K562 (cell line): ENCODE measurements around the gene PGPEP1. TPM values are rescaled to one million over a fixed set of nuclear protein-coding genes. Genes with fewer than 3 reads are reported as not detected.

Experiments
- BRD9 ChIP-seq: fragments of 450-650 bp; IDR thresholded peaks from 2 replicates; pipeline ENCODE4 v1.6.1; 2018; ENCODE audit warnings: low read depth; ENCODE audit not compliant: partially characterized antibody
- CHD1 ChIP-seq: fragments of 200-600 bp; sonication (generic); IDR thresholded peaks from one replicate; pipeline ENCODE4 v1.6.1; 2012; ENCODE audit warnings: mild to moderate bottlenecking, moderate library complexity, low read length, inconsistent platforms
- DDX20 ChIP-seq: fragments of 450-650 bp; IDR thresholded peaks from 2 replicates; pipeline ENCODE4 v1.6.1; 2016; ENCODE audit warnings: missing genetic modification characterization, low read depth, mild to moderate bottlenecking, missing compliant biosample characterization, moderate library complexity
- MLLT1 ChIP-seq, 2 experiments: fragments of 450-650 bp; IDR thresholded peaks; 2 replicates each; pipeline ENCODE4 v1.6.1; 2016
- POLR2A ChIP-seq: fragments of 450-650 bp; conservative IDR thresholded peaks from 2 replicates; pipeline ENCODE4 v1.6.1; 2016
- RFX1 ChIP-seq: fragments of 450-650 bp; IDR thresholded peaks from 2 replicates; pipeline ENCODE4 v1.6.1; 2016; ENCODE audit warnings: mild to moderate bottlenecking, moderate library complexity
- SAFB2 ChIP-seq: fragments of 200-400 bp; formaldehyde crosslinking; IDR thresholded peaks from 2 replicates; pipeline ENCODE4 v1.6.1; 2018; ENCODE audit warnings: borderline replicate concordance, low read length, low read depth, moderate library complexity; ENCODE audit not compliant: severe bottlenecking
- ZBTB17 ChIP-seq: fragments of 450-650 bp; formaldehyde crosslinking; IDR thresholded peaks from 2 replicates; pipeline ENCODE4 v1.4.0; 2020; ENCODE audit warnings: mild to moderate bottlenecking
- ZNF347 ChIP-seq: fragments of 450-650 bp; formaldehyde crosslinking; IDR thresholded peaks from 2 replicates; pipeline ENCODE4 v1.4.0; 2020; ENCODE audit warnings: low read depth, mild to moderate bottlenecking, moderate library complexity
- ZNF589 ChIP-seq: fragments of 200-800 bp; sonication (Bioruptor generic); IDR thresholded peaks from 2 replicates; pipeline ENCODE4 v1.6.1; 2016; ENCODE audit warnings: low read depth, missing genetic modification characterization, missing compliant biosample characterization
- ZNF639 ChIP-seq, 2 experiments: fragments of 200-800 bp in 1 of 2; sonication (Bioruptor generic) in 1 of 2; sonication (generic) in 1 of 2; formaldehyde crosslinking in 1 of 2; IDR thresholded peaks in 1 of 2; conservative IDR thresholded peaks in 1 of 2; 2 replicates each; pipeline versions ENCODE4 v1.5.0 to v1.6.1; 2016 to 2020; ENCODE audit warnings: missing compliant biosample characterization in 1 of 2, missing genetic modification characterization in 1 of 2, missing genetic modification reagents in 1 of 2
- polyA plus RNA-seq, 8 experiments: library from polyadenylated mRNA; depleted of rRNA in 4 of 8; stranded (reverse) in 5 of 8; unstranded in 3 of 8; fragments of >200 nt; fragmentation: Nextera tagmentation in 2 of 8; fragmentation: Illumina TruSeq in 1 of 8; extraction: Ambion mirVana in 2 of 8; extraction: Trizol in 1 of 8; gene quantifications; 2 replicates each; pipeline versions ENCODE4 v1.2.1 to v1.2.3, GENCODE V29; 2011 to 2014; ENCODE audit warnings: inconsistent platforms in 1 of 8, missing spikeins in 1 of 8
- total RNA-seq, 7 experiments: library from RNA; depleted of rRNA in 6 of 7; stranded (reverse); fragments of >200 nt in 6 of 7; fragmentation: Illumina TruSeq in 2 of 7; extraction: Trizol in 2 of 7; gene quantifications; 2 replicates each; pipeline versions ENCODE4 v1.2.1 to v1.2.3, GENCODE V29; 2011 to 2021; ENCODE audit warnings: low replicate concordance in 1 of 7
- TF ChIP-seq, protein P1 (sequence below), 2 experiments: IDR thresholded peaks; 2 replicates each; pipeline ENCODE4 v1.6.1; 2012; ENCODE audit warnings: improper control_type of control experiment in 2 of 2, low read depth in 2 of 2, low read length in 2 of 2, borderline replicate concordance in 1 of 2
- TF ChIP-seq, protein P2 (sequence below): fragments of 450-650 bp; IDR thresholded peaks from 2 replicates; pipeline ENCODE4 v1.6.1; 2017; ENCODE audit warnings: antibody characterized with exemption, mild to moderate bottlenecking
- TF ChIP-seq, protein P3 (sequence below): fragments of 250-450 bp; sonication (Bioruptor Pico); IDR thresholded peaks from 2 replicates; pipeline ENCODE4 v1.4.0; 2020; ENCODE audit warnings: mild to moderate bottlenecking

Gene PGPEP1
- total and polyA plus RNA-seq, 9 of the 15 experiments (the other 6 are each of a cell fraction or from before 2014, with no cell fraction given) = 10.0 to 69.6 (median 33.5) TPM

- TF ChIP-seq SAFB2 (no peak), ZNF347 (CRISPR knock-in tag) (no peak), ZBTB17 (CRISPR knock-in tag) (peak; percentile 24; the same call in 1 of the 2 replicates), MLLT1 (IDR thresholded peaks at IDR 0.05) (peak in 1 of 2 experiments; percentile 70; a peak in 2 of 4 replicates), DDX20 (no peak), CHD1 (peak; percentile 43), RFX1 (no peak), POLR2A (peak; percentile 83; the same call in 1 of the 2 replicates), ZNF589 (CRISPR knock-in tag) (0 out of 2 replicates have a peak, but pooled peaks have one; percentile 26), BRD9 (peak; percentile 62), ZNF639 (CRISPR knock-in tag; conservative IDR thresholded peaks at IDR 0.05 in 1 of 2, IDR thresholded peaks at IDR 0.05 in 1 of 2) (peak in 1 of 2 experiments; percentile 52; a peak in 1 of 4 replicates)
- TF ChIP-seq, protein P1, sequence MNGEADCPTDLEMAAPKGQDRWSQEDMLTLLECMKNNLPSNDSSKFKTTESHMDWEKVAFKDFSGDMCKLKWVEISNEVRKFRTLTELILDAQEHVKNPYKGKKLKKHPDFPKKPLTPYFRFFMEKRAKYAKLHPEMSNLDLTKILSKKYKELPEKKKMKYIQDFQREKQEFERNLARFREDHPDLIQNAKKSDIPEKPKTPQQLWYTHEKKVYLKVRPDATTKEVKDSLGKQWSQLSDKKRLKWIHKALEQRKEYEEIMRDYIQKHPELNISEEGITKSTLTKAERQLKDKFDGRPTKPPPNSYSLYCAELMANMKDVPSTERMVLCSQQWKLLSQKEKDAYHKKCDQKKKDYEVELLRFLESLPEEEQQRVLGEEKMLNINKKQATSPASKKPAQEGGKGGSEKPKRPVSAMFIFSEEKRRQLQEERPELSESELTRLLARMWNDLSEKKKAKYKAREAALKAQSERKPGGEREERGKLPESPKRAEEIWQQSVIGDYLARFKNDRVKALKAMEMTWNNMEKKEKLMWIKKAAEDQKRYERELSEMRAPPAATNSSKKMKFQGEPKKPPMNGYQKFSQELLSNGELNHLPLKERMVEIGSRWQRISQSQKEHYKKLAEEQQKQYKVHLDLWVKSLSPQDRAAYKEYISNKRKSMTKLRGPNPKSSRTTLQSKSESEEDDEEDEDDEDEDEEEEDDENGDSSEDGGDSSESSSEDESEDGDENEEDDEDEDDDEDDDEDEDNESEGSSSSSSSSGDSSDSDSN (IDR thresholded peaks at IDR 0.05; ENCODE audit: borderline replicate concordance in 1 of 2, low read depth in 2 of 2, low read length in 2 of 2) = peak; percentile 97 to 98
- TF ChIP-seq, protein P2, sequence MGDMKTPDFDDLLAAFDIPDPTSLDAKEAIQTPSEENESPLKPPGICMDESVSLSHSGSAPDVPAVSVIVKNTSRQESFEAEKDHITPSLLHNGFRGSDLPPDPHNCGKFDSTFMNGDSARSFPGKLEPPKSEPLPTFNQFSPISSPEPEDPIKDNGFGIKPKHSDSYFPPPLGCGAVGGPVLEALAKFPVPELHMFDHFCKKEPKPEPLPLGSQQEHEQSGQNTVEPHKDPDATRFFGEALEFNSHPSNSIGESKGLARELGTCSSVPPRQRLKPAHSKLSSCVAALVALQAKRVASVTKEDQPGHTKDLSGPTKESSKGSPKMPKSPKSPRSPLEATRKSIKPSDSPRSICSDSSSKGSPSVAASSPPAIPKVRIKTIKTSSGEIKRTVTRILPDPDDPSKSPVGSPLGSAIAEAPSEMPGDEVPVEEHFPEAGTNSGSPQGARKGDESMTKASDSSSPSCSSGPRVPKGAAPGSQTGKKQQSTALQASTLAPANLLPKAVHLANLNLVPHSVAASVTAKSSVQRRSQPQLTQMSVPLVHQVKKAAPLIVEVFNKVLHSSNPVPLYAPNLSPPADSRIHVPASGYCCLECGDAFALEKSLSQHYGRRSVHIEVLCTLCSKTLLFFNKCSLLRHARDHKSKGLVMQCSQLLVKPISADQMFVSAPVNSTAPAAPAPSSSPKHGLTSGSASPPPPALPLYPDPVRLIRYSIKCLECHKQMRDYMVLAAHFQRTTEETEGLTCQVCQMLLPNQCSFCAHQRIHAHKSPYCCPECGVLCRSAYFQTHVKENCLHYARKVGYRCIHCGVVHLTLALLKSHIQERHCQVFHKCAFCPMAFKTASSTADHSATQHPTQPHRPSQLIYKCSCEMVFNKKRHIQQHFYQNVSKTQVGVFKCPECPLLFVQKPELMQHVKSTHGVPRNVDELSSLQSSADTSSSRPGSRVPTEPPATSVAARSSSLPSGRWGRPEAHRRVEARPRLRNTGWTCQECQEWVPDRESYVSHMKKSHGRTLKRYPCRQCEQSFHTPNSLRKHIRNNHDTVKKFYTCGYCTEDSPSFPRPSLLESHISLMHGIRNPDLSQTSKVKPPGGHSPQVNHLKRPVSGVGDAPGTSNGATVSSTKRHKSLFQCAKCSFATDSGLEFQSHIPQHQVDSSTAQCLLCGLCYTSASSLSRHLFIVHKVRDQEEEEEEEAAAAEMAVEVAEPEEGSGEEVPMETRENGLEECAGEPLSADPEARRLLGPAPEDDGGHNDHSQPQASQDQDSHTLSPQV = peak; percentile 88
- TF ChIP-seq, protein P3, sequence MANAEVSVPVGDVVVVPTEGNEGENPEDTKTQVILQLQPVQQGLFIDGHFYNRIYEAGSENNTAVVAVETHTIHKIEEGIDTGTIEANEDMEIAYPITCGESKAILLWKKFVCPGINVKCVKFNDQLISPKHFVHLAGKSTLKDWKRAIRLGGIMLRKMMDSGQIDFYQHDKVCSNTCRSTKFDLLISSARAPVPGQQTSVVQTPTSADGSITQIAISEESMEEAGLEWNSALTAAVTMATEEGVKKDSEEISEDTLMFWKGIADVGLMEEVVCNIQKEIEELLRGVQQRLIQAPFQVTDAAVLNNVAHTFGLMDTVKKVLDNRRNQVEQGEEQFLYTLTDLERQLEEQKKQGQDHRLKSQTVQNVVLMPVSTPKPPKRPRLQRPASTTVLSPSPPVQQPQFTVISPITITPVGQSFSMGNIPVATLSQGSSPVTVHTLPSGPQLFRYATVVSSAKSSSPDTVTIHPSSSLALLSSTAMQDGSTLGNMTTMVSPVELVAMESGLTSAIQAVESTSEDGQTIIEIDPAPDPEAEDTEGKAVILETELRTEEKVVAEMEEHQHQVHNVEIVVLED = 0 out of 2 replicates have a peak, but pooled peaks have one; percentile 19
These were observed 35.7 kb upstream of the PGPEP1 start (continued) for GRCh38 chr19:18304458-18305310.
